WERI-Rb-1 (cell line): ENCODE results near the gene NT5DC1.

Source experiments
- DNase-seq: peaks from one replicate; pipeline ENCODE4 v3.0.0-alpha.2; 2020
- H3K27ac ChIP-seq: fragments of 250-450 bp; sonication (Bioruptor Pico); 2 replicates; pipeline ENCODE4 v1.5.1; 2020; ENCODE audit warnings: mild to moderate bottlenecking, moderate library complexity
- H3K27me3 ChIP-seq: fragments of 250-450 bp; sonication (Bioruptor Pico); 2 replicates; pipeline ENCODE4 v1.5.1; 2021; ENCODE audit warnings: mild to moderate bottlenecking, low read depth, moderate library complexity; ENCODE audit not compliant: insufficient read depth, severe bottlenecking
- H3K36me3 ChIP-seq: fragments of 250-450 bp; sonication (Bioruptor Pico); 2 replicates; pipeline ENCODE4 v1.5.1; 2020; ENCODE audit warnings: mild to moderate bottlenecking, moderate library complexity
- H3K4me3 ChIP-seq: 2 replicates; pipeline ENCODE4 v1.5.1; 2011; ENCODE audit warnings: low read depth, mild to moderate bottlenecking, control low read depth, low read length
- H3K9me3 ChIP-seq: fragments of 250-450 bp; sonication (Bioruptor Pico); 2 replicates; pipeline ENCODE4 v1.5.1; 2021; ENCODE audit warnings: mild to moderate bottlenecking, moderate library complexity; ENCODE audit not compliant: severe bottlenecking
- TF ChIP-seq, protein P1 (sequence below): IDR thresholded peaks from 2 replicates; pipeline ENCODE4 v1.5.1; 2011; ENCODE audit warnings: low read depth, mild to moderate bottlenecking, control low read depth, inconsistent platforms, low read length

Gene NT5DC1

DNA sequence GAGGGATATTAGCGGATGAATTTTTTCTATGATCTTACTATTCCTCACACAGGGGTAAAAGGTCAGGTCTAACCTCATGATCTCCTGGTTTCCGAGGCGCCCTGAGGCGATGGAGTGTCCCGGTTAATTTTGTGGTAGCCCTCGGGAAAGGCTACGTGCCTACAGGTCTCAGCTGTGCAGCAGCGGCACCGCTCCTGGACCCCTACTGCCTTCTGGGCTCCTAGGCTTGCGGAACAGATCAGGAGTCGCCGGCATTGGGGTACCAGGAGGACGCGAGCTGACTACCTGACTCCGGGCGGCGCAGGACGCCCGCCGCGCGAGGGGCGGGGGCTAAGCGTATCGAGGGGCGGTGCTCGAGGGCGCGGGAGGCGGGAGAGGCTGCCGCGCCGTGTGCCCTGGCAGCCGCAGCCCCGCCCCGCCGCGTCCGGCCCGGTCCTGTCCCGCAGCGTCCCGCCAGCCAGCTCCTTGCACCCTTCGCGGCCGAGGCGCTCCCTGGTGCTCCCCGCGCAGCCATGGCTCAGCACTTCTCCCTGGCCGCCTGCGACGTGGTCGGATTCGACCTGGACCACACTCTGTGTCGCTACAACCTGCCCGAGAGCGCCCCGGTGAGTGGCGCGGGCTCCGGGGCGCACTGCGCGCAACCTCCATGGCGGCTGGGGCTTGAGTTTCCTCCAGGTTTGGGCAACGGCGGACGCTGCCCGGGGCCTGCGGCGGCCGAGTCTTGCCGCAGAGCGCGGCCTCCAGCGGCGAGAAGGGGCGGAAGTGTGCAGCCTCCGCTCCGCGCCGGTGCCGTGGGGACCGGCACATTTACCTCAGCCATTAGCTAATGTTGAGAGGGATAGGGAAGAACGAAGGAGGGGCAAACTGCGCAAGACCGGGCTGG is at the start of gene NT5DC1:
NT5DC1 (plus strand) TSS at position 435 of the 883 bp plus-strand sequence; CDS start at position 513, 78 bp downstream.
- Histone ChIP-seq H3K4me3 (peak within 1 kb of the TSS; percentile 88), H3K9me3 (peaks cover 8% of the 10 kb centered on the region), H3K27ac (peak within 1 kb of the TSS; percentile 98), H3K36me3 (peaks cover 4% of the 10 kb centered on the region), H3K27me3 (no peaks in the 10 kb centered on the region)
- peak; percentile 87 for DNase-seq
- TF ChIP-seq, protein P1, sequence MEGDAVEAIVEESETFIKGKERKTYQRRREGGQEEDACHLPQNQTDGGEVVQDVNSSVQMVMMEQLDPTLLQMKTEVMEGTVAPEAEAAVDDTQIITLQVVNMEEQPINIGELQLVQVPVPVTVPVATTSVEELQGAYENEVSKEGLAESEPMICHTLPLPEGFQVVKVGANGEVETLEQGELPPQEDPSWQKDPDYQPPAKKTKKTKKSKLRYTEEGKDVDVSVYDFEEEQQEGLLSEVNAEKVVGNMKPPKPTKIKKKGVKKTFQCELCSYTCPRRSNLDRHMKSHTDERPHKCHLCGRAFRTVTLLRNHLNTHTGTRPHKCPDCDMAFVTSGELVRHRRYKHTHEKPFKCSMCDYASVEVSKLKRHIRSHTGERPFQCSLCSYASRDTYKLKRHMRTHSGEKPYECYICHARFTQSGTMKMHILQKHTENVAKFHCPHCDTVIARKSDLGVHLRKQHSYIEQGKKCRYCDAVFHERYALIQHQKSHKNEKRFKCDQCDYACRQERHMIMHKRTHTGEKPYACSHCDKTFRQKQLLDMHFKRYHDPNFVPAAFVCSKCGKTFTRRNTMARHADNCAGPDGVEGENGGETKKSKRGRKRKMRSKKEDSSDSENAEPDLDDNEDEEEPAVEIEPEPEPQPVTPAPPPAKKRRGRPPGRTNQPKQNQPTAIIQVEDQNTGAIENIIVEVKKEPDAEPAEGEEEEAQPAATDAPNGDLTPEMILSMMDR = no peak

DNA sequence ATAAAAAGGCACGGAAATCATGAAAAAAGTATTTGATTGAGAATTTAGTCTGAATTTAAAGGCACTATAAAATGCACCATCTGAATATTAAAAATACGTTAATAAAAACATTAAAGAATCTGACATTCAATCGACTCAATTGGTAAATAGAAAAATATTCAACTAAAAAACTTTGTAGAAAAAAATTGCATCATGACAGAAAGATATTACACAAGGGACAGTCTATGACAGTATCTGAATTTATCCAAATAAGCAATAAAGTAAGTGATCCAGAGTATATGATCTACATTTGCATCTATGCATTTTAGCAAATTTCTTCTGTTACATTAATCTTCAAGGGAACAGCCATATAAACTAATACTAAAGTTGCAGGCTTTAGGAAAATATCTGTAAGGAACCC is 49.4 kb upstream of the NT5DC1 start:
- TF ChIP-seq, protein P1 = no peak
- H3K27me3 ChIP-seq = no peaks in the 10 kb centered on the region

DNA sequence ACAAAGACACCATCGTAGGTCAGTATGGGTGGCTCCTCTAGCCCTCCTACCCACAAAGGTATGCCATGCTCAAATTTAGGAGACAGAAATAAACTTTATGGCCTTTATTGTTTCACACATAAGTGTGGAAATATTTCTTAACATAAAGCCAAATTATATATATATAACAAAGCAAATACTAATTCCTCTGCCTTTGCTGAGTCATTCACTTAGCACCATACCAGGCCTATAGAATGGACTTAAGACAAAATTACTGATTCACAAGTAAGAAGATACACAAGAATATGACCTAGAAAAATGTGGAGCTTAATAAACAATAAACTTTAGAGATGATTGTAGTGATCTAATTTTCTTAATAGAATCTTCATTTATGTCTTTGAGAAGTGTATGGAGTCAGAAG is 45.1 kb upstream of the NT5DC1 start:
- Histone ChIP-seq H3K27me3 (no peaks in the 10 kb centered on the region), H3K4me3 (no peak overlapping the region), H3K27ac (no peak overlapping the region), H3K9me3 (no peaks in the 10 kb centered on the region), H3K36me3 (no peaks in the 10 kb centered on the region)
- TF ChIP-seq, protein P1 = no peak
- no peak for DNase-seq

More for the DNA sequence above, 49.4 kb upstream of the NT5DC1 start:
- DNase-seq = no peak
- H3K9me3 ChIP-seq = no peaks in the 10 kb centered on the region
- H3K4me3 ChIP-seq = no peak overlapping the region
- no peak overlapping the region for H3K27ac ChIP-seq
- H3K36me3 ChIP-seq = no peaks in the 10 kb centered on the region

DNA sequence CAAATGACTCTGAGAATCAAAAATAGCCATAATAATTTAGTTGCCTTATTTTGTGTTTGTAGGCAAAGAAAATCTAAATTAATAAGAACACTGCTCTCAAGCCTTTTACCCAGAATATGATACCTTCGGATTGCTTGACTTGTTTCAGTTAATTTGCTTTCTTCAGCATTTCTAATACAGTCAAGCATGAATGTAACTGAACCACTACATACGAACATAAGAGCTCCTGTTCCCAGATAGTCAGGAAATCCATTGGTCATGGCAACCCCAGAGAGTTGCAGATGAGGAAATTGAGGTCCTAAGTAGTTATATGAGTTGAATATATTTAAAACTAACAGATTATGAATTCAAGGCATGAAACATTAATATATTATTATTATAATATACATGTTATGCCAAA is 42.9 kb upstream of the NT5DC1 start:
- DNase-seq = no peak
- H3K4me3 ChIP-seq = no peak overlapping the region
- H3K27me3 ChIP-seq = no peaks in the 10 kb centered on the region
- H3K36me3 ChIP-seq = no peaks in the 10 kb centered on the region
- no peaks in the 10 kb centered on the region for H3K9me3 ChIP-seq
- H3K27ac ChIP-seq = no peak overlapping the region
- TF ChIP-seq, protein P1 = no peak

DNA sequence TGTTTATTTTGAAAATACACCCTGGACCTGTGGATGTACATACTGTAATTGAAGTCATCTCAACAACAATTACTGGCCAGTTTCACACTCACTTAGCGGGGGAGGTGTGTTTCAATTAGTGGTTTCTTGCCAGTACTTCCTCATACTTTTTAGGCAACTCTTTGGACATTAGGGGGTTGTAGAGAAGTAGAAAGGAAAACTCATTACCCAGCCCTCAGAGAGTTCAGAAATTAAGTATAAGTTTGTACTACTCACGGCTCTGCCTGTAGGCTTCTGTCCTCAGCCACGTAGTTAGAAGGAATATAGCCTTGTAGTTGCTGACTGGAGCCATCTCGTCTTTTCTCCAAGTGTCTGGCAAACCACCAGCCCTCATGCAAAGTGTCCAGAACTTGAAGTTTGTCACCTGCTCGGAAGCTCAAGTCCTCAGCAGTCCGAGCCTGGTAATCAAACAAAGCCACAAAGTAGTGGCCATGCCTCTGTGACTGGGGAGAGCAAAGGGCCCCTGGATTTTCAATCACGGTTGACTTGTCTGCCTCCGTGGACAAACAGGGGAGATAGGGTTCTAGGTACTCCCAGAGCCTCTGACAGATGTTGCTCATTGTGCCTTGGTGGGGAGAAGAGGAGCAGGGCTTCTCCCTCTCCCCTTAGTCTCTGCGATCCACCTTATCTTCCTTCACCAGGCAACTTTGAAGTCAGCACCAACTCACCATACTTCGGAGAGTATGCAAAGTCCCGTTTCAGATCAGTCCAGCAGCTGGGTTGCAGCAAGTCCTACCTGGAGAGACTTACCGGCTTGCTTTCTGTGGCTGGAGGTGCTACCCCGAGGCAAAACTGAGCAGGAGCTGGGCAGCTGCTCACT is 40.7 kb upstream of the NT5DC1 start:
- Histone ChIP-seq H3K27ac (no peak overlapping the region), H3K9me3 (no peaks in the 10 kb centered on the region), H3K36me3 (no peaks in the 10 kb centered on the region), H3K4me3 (no peak overlapping the region), H3K27me3 (no peaks in the 10 kb centered on the region)
- TF ChIP-seq, protein P1 = no peak
- DNase-seq = no peak
